Right lobe of liver (tissue), 6 donors: ENCODE measurements around the gene SNRPA1. TPM values are rescaled to one million over a fixed set of nuclear protein-coding genes. Genes with fewer than 3 reads are reported as not detected.

Experiments
- ATAC-seq, 4 donors: fragments of 200-7000 bp; cut with Tn5 transposase; one replicate each; pipeline ENCODE4 v1.9.1; 2020; ENCODE audit warnings: mild to moderate bottlenecking in 4 of 4, moderate library complexity in 4 of 4
- DNase-seq, 3 donors: peaks; one replicate each; pipeline ENCODE4 v3.0.0-alpha.2; 2020
- H3K27ac ChIP-seq, 3 donors: fragments of 200-600 bp; one replicate each; pipeline ENCODE4 v1.8.0; 2022
- H3K27me3 ChIP-seq, 2 donors: fragments of 200-600 bp; one replicate each; pipeline ENCODE4 v1.8.0; 2022
- H3K36me3 ChIP-seq, 4 donors: fragments of 200-600 bp; sonication (generic) in 1 of 4; one replicate each; pipeline versions ENCODE4 v1.5.1 to v1.8.0; 2017 to 2022; ENCODE audit warnings: control low read depth in 1 of 4
- H3K4me1 ChIP-seq, 4 donors: fragments of 200-600 bp; sonication (generic) in 1 of 4; one replicate each; pipeline versions ENCODE4 v1.5.1 to v1.8.0; 2017 to 2022; ENCODE audit warnings: control low read depth in 1 of 4
- H3K4me3 ChIP-seq, 3 donors: fragments of 200-600 bp; one replicate each; pipeline ENCODE4 v1.8.0; 2022
- H3K9me3 ChIP-seq, 4 donors: fragments of 200-600 bp; sonication (generic) in 1 of 4; one replicate each; pipeline versions ENCODE4 v1.5.1 to v1.8.0; 2017 to 2022; ENCODE audit warnings: control low read depth in 1 of 4
- CTCF ChIP-seq, 4 donors: fragments of 200-600 bp in 3 of 4; fragments of 450-650 bp in 1 of 4; IDR thresholded peaks; one replicate each; pipeline versions ENCODE4 v1.5.1 to v1.8.0; 2016 to 2022; ENCODE audit warnings: antibody characterized with exemption in 4 of 4, mild to moderate bottlenecking in 2 of 4
- POLR2A ChIP-seq: fragments of 450-650 bp; IDR thresholded peaks from one replicate; pipeline ENCODE4 v1.6.1; 2017; ENCODE audit warnings: antibody characterized with exemption, mild to moderate bottlenecking
- WGBS: methylation state at CpG from one replicate; pipeline ENCODE4 v1.1.6; 2018; ENCODE audit warnings: low coverage, low lambda C conversion rate; ENCODE audit not compliant: insufficient coverage; ENCODE audit errors: missing lambda C conversion rate; 5-methylcytosine and 5-hydroxymethylcytosine counted together
- intact Hi-C, 2 donors: fragments of 100-400 bp; cut with DNase I; formaldehyde crosslinking; loops; one replicate each; pipeline versions ENCODE4 v1.11.2 to v1.14.1; 2022
- total RNA-seq, 6 experiments: library from RNA; depleted of rRNA in 2 of 6; stranded (reverse); fragments of >200 nt in 2 of 6; fragmentation: NEBNext Ultra II Directional in 3 of 6; extraction: Animal tissue kit (Norgen Biotek cat#: 25700) in 3 of 6; gene quantifications; one replicate each; pipeline versions ENCODE4 v1.1.0 to v1.2.4, GENCODE V29; 2016 to 2023
- donor health status: DM: no; HTN: yes; CAD: no.
- donor health status: DM: no; HTN: no; CAD: no.
- donor health status: DM: no; HTN: no; CAD: no.
- donor health status: DM: no; HTN: yes; CAD: no.
- donor health status: DM: no; HTN: yes; CAD: no.

SNRPA1 gene
- total RNA-seq, 6 experiments from 2014 or later, result 17.7 to 28.6 (median 24.1) TPM

- 57% methylated on average over 3 of the region's 17 CpGs for WGBS
- DNase-seq (peak in 1 of 3 donors; percentile 19), ATAC-seq (no peak)
- no peaks in the 10 kb centered on the region for H3K27me3 ChIP-seq
- peaks cover 0 to 24% (median 7%) of the 10 kb centered on the region in 4 donors for H3K4me1 ChIP-seq
- H3K27ac ChIP-seq, result no peak overlapping the region
- TF ChIP-seq POLR2A, result no peak
- TF ChIP-seq CTCF (IDR thresholded peaks at IDR 0.05), result no peak
- intact Hi-C loops, result no loop called here
- peaks cover 0 to 45% (median 17%) of the 10 kb centered on the region in 4 donors for H3K36me3 ChIP-seq
- H3K4me3 ChIP-seq, result no peak overlapping the region
- no peaks in the 10 kb centered on the region for H3K9me3 ChIP-seq
Measured at GRCh38 chr15:101327147-101327740, 32.2 kb upstream of the SNRPA1 start.

- no peak overlapping the region for H3K27ac ChIP-seq
- TF ChIP-seq CTCF (IDR thresholded peaks at IDR 0.05) (no peak), POLR2A (no peak)
- no peak overlapping the region for H3K4me3 ChIP-seq
- 83% methylated on average over 1 of the region's 21 CpGs for WGBS
- peaks cover 0 to 46% (median 19%) of the 10 kb centered on the region in 4 donors for H3K36me3 ChIP-seq
- peak in 1 of 3 donors; percentile 25 for DNase-seq
- no peaks in the 10 kb centered on the region for H3K27me3 ChIP-seq
- peaks cover 0 to 24% (median 7%) of the 10 kb centered on the region in 4 donors for H3K4me1 ChIP-seq
- intact Hi-C loops, result no loop called here
- no peaks in the 10 kb centered on the region for H3K9me3 ChIP-seq
- ATAC-seq, result no peak
Measured at GRCh38 chr15:101326462-101327146, 31.6 kb upstream of the SNRPA1 start.

GRCh38 chr15:101326026-101326315 lies 30.9 kb upstream of the SNRPA1 start:
- no peak for DNase-seq
- WGBS, result 88% methylated on average over 5 of the region's 8 CpGs
- Histone ChIP-seq H3K4me1 (peaks cover 0 to 24% (median 7%) of the 10 kb centered on the region in 4 donors), H3K27me3 (no peaks in the 10 kb centered on the region), H3K27ac (peak overlapping the region in 2 of 3 donors; percentile 48 to 68), H3K9me3 (no peaks in the 10 kb centered on the region), H3K36me3 (peaks cover 0 to 45% (median 19%) of the 10 kb centered on the region in 4 donors), H3K4me3 (no peak overlapping the region)
- no peak for ATAC-seq
- intact Hi-C loops, result no loop called here
- TF ChIP-seq POLR2A (no peak), CTCF (IDR thresholded peaks at IDR 0.05) (no peak)

DNA sequence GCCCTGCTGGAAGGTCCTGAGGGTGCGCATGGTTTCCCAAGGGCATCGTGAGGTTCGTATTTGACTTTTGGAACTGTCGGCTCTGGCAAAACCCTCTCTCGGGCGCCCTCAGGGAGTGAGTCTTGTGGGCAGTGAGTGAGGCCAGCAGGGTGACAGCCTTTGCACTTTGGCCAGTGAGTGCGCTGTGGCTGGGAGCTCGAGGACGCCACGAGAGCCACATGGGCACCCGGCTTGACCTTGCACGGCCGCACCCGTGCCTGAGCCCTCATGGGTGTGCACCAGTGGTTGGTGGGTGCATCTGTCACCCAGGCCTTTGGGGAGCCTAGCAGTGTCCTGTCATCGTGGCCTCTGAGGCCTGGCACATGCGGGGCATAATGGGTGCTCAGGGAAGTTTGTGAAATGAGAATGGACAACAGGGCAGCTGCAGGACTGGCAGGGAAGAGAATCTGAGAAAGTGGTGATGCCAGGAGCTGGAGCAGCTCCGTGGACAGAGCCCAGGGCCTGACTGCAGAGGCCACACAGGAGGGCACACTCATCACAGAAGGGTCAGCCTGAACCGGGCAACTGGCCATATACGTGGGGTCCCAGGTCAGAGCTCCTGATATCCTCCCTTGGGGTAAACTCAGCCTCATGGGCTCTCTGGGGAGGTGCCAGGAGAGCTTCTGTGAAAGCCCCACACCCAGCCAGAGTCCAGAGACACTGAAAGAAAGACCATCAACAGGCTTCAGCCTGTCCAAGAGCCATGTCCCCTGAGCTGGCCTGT lies 30.4 kb upstream of the SNRPA1 start:
- 36% methylated on average over 2 of the region's 19 CpGs for WGBS
- Histone ChIP-seq H3K9me3 (no peaks in the 10 kb centered on the region), H3K36me3 (peaks cover 0 to 45% (median 20%) of the 10 kb centered on the region in 4 donors), H3K4me1 (peaks cover 0 to 24% (median 7%) of the 10 kb centered on the region in 4 donors), H3K4me3 (no peak overlapping the region), H3K27me3 (no peaks in the 10 kb centered on the region), H3K27ac (peak overlapping the region; percentile 48 to 68 (median 59))
- ATAC-seq (peak; percentile 69 to 90 (median 86)), DNase-seq (peak; percentile 75 to 90 (median 89))
- TF ChIP-seq CTCF (IDR thresholded peaks at IDR 0.05) (no peak), POLR2A (no peak)
- intact Hi-C loops, result no loop called here
